ENCODE results near the gene PCDHA13.

DNA sequence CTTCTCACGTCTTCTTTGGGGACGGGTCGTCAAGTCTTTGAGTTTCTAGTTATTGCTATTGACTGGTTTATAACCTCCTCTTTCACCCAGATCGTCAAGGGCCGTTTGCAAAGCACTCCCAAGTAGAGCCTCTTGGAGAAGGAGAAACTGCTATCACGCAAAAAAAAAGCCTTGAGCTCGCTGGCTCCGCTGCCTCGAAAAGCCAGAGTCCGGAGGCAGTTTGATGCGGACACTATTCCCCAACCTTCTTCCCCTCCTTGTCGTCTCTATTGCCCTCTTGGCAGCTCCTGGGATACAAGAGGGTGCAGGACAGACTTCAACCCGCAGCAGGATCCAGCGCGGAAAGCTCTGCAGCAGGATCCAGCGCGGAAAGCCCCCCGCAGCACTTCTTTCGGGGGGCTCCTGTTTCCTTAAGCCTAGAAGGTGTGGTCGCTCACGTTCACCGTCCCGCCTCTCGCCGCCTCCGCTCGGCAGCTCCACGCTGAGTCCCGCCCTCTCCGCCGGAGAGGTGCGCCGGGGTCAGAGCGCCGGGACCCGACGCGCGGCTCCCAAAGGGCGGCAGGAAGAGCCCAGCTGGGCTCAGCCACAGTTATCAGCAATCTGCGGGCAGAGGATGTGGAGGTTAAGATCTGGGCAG lies 44.0 kb downstream of the PCDHA13 start, which contains the start of gene PCDHAC1:
- TF ChIP-seq, protein P1, sequence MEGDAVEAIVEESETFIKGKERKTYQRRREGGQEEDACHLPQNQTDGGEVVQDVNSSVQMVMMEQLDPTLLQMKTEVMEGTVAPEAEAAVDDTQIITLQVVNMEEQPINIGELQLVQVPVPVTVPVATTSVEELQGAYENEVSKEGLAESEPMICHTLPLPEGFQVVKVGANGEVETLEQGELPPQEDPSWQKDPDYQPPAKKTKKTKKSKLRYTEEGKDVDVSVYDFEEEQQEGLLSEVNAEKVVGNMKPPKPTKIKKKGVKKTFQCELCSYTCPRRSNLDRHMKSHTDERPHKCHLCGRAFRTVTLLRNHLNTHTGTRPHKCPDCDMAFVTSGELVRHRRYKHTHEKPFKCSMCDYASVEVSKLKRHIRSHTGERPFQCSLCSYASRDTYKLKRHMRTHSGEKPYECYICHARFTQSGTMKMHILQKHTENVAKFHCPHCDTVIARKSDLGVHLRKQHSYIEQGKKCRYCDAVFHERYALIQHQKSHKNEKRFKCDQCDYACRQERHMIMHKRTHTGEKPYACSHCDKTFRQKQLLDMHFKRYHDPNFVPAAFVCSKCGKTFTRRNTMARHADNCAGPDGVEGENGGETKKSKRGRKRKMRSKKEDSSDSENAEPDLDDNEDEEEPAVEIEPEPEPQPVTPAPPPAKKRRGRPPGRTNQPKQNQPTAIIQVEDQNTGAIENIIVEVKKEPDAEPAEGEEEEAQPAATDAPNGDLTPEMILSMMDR (IDR thresholded peaks at IDR 0.05): no peak
- TF ChIP-seq POLR2AphosphoS5 (IDR thresholded peaks at IDR 0.05): no peak
- no peak for TF ChIP-seq EP300 (IDR thresholded peaks at IDR 0.05)
